22Rv1 (cell line): ENCODE results near the gene KIAA0232.

ENCODE experiments used
- ZFX ChIP-seq: fragments of 450-650 bp; IDR thresholded peaks from 2 replicates; pipeline ENCODE4 v1.6.1; 2017; ENCODE audit warnings: antibody characterized with exemption, borderline replicate concordance
- TF ChIP-seq, protein P1 (sequence below): fragments of 450-650 bp; IDR thresholded peaks from 2 replicates; pipeline ENCODE4 v1.5.1; 2017; ENCODE audit warnings: mild to moderate bottlenecking

DNA sequence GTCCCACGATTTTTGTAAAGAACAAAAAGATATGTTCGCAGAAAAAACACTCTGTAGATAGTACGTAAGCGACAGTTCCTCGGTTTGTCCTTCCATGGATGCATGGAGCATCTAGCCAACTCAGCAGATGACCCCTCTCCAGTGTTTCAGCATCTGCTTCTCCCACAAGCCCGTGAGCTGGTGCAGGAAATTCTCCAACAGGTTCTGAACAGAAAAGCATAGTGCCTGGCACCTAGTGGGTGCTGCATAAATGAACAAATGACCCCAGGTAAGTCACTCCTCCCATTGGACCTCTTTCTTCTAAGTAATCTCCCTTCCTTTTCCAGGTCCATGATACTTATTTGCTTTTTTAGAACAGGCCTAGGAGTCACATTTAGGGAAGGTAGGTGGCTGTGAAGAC, 966 bp upstream of the KIAA0232 start:
- TF ChIP-seq, protein P1, sequence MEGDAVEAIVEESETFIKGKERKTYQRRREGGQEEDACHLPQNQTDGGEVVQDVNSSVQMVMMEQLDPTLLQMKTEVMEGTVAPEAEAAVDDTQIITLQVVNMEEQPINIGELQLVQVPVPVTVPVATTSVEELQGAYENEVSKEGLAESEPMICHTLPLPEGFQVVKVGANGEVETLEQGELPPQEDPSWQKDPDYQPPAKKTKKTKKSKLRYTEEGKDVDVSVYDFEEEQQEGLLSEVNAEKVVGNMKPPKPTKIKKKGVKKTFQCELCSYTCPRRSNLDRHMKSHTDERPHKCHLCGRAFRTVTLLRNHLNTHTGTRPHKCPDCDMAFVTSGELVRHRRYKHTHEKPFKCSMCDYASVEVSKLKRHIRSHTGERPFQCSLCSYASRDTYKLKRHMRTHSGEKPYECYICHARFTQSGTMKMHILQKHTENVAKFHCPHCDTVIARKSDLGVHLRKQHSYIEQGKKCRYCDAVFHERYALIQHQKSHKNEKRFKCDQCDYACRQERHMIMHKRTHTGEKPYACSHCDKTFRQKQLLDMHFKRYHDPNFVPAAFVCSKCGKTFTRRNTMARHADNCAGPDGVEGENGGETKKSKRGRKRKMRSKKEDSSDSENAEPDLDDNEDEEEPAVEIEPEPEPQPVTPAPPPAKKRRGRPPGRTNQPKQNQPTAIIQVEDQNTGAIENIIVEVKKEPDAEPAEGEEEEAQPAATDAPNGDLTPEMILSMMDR = no peak
- TF ChIP-seq ZFX = no peak
